OCI-LY1 (cell line): ENCODE data around the gene JAG1.
"Not testable (repeated sequence)": the region's sequence is repeated elsewhere in the genome, so short reads cannot be mapped to it uniquely, and the experiment has no call there.

Experiments
- H2AFZ ChIP-seq: fragments of 200-600 bp; sonication (generic), shearing (Covaris generic); 2 replicates; pipeline ENCODE4 v1.6.0; 2014; ENCODE audit warnings: antibody characterized with exemption, mild to moderate bottlenecking, low read length
- H3F3A ChIP-seq: fragments of 200-600 bp; sonication (generic), shearing (Covaris generic); 2 replicates; pipeline ENCODE4 v1.6.0; 2014; ENCODE audit warnings: mild to moderate bottlenecking, antibody characterized with exemption, low read length, moderate library complexity; ENCODE audit not compliant: insufficient read depth
- H3K27ac ChIP-seq: fragments of 200-600 bp; sonication (generic); 2 replicates; pipeline ENCODE4 v1.5.1; 2014; ENCODE audit warnings: low read length, mixed run types, mild to moderate bottlenecking, low read depth; ENCODE audit not compliant: poor library complexity, severe bottlenecking
- H3K27me3 ChIP-seq: fragments of 200-600 bp; sonication (generic); 2 replicates; pipeline ENCODE4 v1.6.0; 2014; ENCODE audit warnings: antibody characterized with exemption, mild to moderate bottlenecking, low read length, moderate library complexity; ENCODE audit not compliant: insufficient read depth
- H3K36me3 ChIP-seq: fragments of 200-600 bp; sonication (generic); 2 replicates; pipeline ENCODE4 v1.6.1; 2014; ENCODE audit warnings: mild to moderate bottlenecking, antibody characterized with exemption, low read length, moderate library complexity, mixed read lengths; ENCODE audit not compliant: insufficient read depth
- H3K4me1 ChIP-seq: fragments of 200-600 bp; sonication (generic); 2 replicates; pipeline ENCODE4 v1.5.1; 2014; ENCODE audit warnings: mild to moderate bottlenecking, low read length, moderate library complexity; ENCODE audit not compliant: insufficient read depth, severe bottlenecking
- H3K4me2 ChIP-seq: fragments of 200-600 bp; sonication (generic), shearing (Covaris generic); 2 replicates; pipeline ENCODE4 v1.6.1; 2014; ENCODE audit warnings: low read length
- H3K4me3 ChIP-seq: fragments of 200-600 bp; sonication (generic); 2 replicates; pipeline ENCODE4 v1.5.1; 2014; ENCODE audit warnings: low read length, low read depth, mild to moderate bottlenecking, mixed read lengths; ENCODE audit not compliant: poor library complexity, severe bottlenecking
- H3K79me2 ChIP-seq: fragments of 200-600 bp; shearing (Covaris generic); 2 replicates; pipeline ENCODE4 v1.6.1; 2016; ENCODE audit warnings: mixed run types, low read length, mixed read lengths; ENCODE audit not compliant: insufficient read depth
- H3K9ac ChIP-seq: fragments of 200-600 bp; sonication (generic), shearing (Covaris generic); 2 replicates; pipeline ENCODE4 v1.6.1; 2014; ENCODE audit warnings: mild to moderate bottlenecking, low read length, mixed read lengths
- H3K9me2 ChIP-seq: fragments of 200-600 bp; sonication (generic), shearing (Covaris generic); 2 replicates; pipeline ENCODE4 v1.6.1; 2014; ENCODE audit warnings: low read depth, mild to moderate bottlenecking, low read length, mixed read lengths
- H3K9me3 ChIP-seq: fragments of 200-600 bp; shearing (Covaris generic); 2 replicates; pipeline ENCODE4 v1.6.1; 2014; ENCODE audit warnings: low read length, mixed read lengths
- H4K20me1 ChIP-seq: fragments of 200-600 bp; sonication (generic), shearing (Covaris generic); 2 replicates; pipeline ENCODE4 v1.6.0; 2016; ENCODE audit warnings: mild to moderate bottlenecking, low read length; ENCODE audit not compliant: insufficient read depth
- CTCF ChIP-seq: fragments of 200-600 bp; sonication (generic), shearing (Covaris generic); IDR thresholded peaks from 2 replicates; pipeline ENCODE4 v1.5.1; 2017; ENCODE audit warnings: mild to moderate bottlenecking, antibody characterized with exemption, low read length, moderate library complexity, mixed read lengths
- EZH2 ChIP-seq: fragments of 200-600 bp; sonication (generic), shearing (Covaris generic); IDR thresholded peaks from 2 replicates; pipeline ENCODE4 v1.8.0; 2017; ENCODE audit warnings: borderline replicate concordance, mixed run types, mild to moderate bottlenecking, antibody characterized with exemption, low read length, moderate library complexity, mixed read lengths

The JAG1 gene

GRCh38 chr20:10619427-10619826, 54.4 kb downstream of the JAG1 start:
- Histone ChIP-seq H3K4me1 (no peaks in the 10 kb centered on the region), H4K20me1 (no peaks in the 10 kb centered on the region), H3K36me3 (no peaks in the 10 kb centered on the region), H3K9me3 (no peaks in the 10 kb centered on the region), H3K4me2 (no peak overlapping the region), H3K27me3 (no peaks in the 10 kb centered on the region), H2AFZ (no peak overlapping the region), H3K4me3 (no peak overlapping the region), H3K9ac (no peak overlapping the region), H3K79me2 (no peaks in the 10 kb centered on the region), H3F3A (no peaks in the 10 kb centered on the region), H3K27ac (no peak overlapping the region), H3K9me2 (no peaks in the 10 kb centered on the region)
- no peak for TF ChIP-seq EZH2
- no peak for TF ChIP-seq CTCF

GRCh38 chr20:10618611-10619245, 55.1 kb downstream of the JAG1 start:
- H3K4me1 ChIP-seq = no peaks in the 10 kb centered on the region
- H3K36me3 ChIP-seq = no peaks in the 10 kb centered on the region; the same call in 1 of the 2 replicates
- no peak overlapping the region for H3K4me3 ChIP-seq
- no peaks in the 10 kb centered on the region for H3K79me2 ChIP-seq
- H3K9ac ChIP-seq = no peak overlapping the region
- H3K27me3 ChIP-seq = no peaks in the 10 kb centered on the region
- H3K27ac ChIP-seq = no peak overlapping the region
- H3K4me2 ChIP-seq = no peak overlapping the region
- no peaks in the 10 kb centered on the region for H3F3A ChIP-seq
- no peaks in the 10 kb centered on the region for H3K9me2 ChIP-seq
- no peaks in the 10 kb centered on the region for H3K9me3 ChIP-seq
- no peaks in the 10 kb centered on the region for H4K20me1 ChIP-seq
- TF ChIP-seq CTCF (no peak), EZH2 (no peak)
- no peak overlapping the region for H2AFZ ChIP-seq

GRCh38 chr20:10617549-10618133, 56.2 kb downstream of the JAG1 start:
- H3K9ac ChIP-seq = not testable (repeated sequence)

GRCh38 chr20:10616212-10616611, 57.6 kb downstream of the JAG1 start:
- no peaks in the 10 kb centered on the region for H3K4me1 ChIP-seq
- no peaks in the 10 kb centered on the region for H3F3A ChIP-seq
- no peaks in the 10 kb centered on the region for H3K9me3 ChIP-seq
- no peak overlapping the region for H3K9ac ChIP-seq
- no peaks in the 10 kb centered on the region for H3K27me3 ChIP-seq
- no peak overlapping the region for H3K27ac ChIP-seq
- H3K4me3 ChIP-seq = no peak overlapping the region
- no peak overlapping the region for H2AFZ ChIP-seq
- TF ChIP-seq EZH2 = no peak
- TF ChIP-seq CTCF = no peak
- H3K4me2 ChIP-seq = no peak overlapping the region
- H3K79me2 ChIP-seq = no peaks in the 10 kb centered on the region
- no peaks in the 10 kb centered on the region; the same call in 1 of the 2 replicates for H3K36me3 ChIP-seq
- H3K9me2 ChIP-seq = no peaks in the 10 kb centered on the region
- no peaks in the 10 kb centered on the region for H4K20me1 ChIP-seq

More at GRCh38 chr20:10617549-10618133, 56.2 kb downstream of the JAG1 start:
- not testable (repeated sequence) for H3K27ac ChIP-seq, H3K4me1 ChIP-seq, H3K9me2 ChIP-seq, H3K4me2 ChIP-seq, H3K4me3 ChIP-seq, H3F3A ChIP-seq, H4K20me1 ChIP-seq, H2AFZ ChIP-seq, H3K36me3 ChIP-seq, H3K79me2 ChIP-seq, H3K27me3 ChIP-seq, H3K9me3 ChIP-seq
